Measurements from ENCODE around the gene CIC. TPM values are rescaled to one million over a fixed set of nuclear protein-coding genes. Genes with fewer than 3 reads are reported as not detected.

Gene CIC
- total and polyA plus RNA-seq, 2 of the 13 experiments (the other 11 are each of a cell fraction or from before 2014, with no cell fraction given), result 5.9 to 8.0 TPM

GRCh38 chr19:42268704-42269477 lies at the start of gene CIC (continued):
- TF ChIP-seq GABPB1 (CRISPR knock-in tag; IDR thresholded peaks at IDR 0.05) (peak; percentile 93), JUNB (CRISPR knock-in tag; IDR thresholded peaks at IDR 0.05; ENCODE audit: borderline replicate concordance) (no peak), GATAD2A (CRISPR knock-in tag; IDR thresholded peaks at IDR 0.05) (no peak), ZNF274 (CRISPR knock-in tag; IDR thresholded peaks at IDR 0.05) (no peak), TBP (CRISPR knock-in tag; IDR thresholded peaks at IDR 0.05) (no peak), BCL3 (CRISPR knock-in tag; IDR thresholded peaks at IDR 0.05) (no peak), USF2 (IDR thresholded peaks at IDR 0.05; ENCODE audit: low read depth, low read length) (no peak), USF2 (CRISPR knock-in tag; IDR thresholded peaks at IDR 0.05; ENCODE audit: borderline replicate concordance) (no peak), ZXDC (CRISPR knock-in tag; IDR thresholded peaks at IDR 0.05) (no peak), NFE2L1 (CRISPR knock-in tag; IDR thresholded peaks at IDR 0.05; ENCODE audit: borderline replicate concordance) (no peak), DRAP1 (CRISPR knock-in tag; IDR thresholded peaks at IDR 0.05) (peak; percentile 4; the same call in 1 of the 2 replicates), RELA (CRISPR knock-in tag; IDR thresholded peaks at IDR 0.05) (no peak), NPAS2 (CRISPR knock-in tag; IDR thresholded peaks at IDR 0.05; ENCODE audit: borderline replicate concordance) (no peak), CHCHD3 (CRISPR knock-in tag; IDR thresholded peaks at IDR 0.05) (no peak), RFXANK (CRISPR knock-in tag; IDR thresholded peaks at IDR 0.05) (no peak), ZNF557 (CRISPR knock-in tag; IDR thresholded peaks at IDR 0.05) (no peak), MZF1 (CRISPR knock-in tag; IDR thresholded peaks at IDR 0.05; ENCODE audit: borderline replicate concordance) (no peak), ATF1 (CRISPR knock-in tag; IDR thresholded peaks at IDR 0.05) (peak; percentile 88), NR2F1 (CRISPR knock-in tag; IDR thresholded peaks at IDR 0.05) (no peak), ZNF256 (CRISPR knock-in tag; conservative IDR thresholded peaks at IDR 0.05) (no peak), SYNCRIP (IDR thresholded peaks at IDR 0.05; ENCODE audit: insufficient read depth, low read depth, low read length) (no peak)
